HepG2 (cell line): ENCODE measurements around the gene DELE1. TPM values are rescaled to one million over a fixed set of nuclear protein-coding genes. Genes with fewer than 3 reads are reported as not detected.
A peak's percentile ranks its signal among the peaks of the same experiment; 100 is the strongest.

ENCODE experiments used
- ATAC-seq: fragments of 200-7000 bp; cut with Tn5 transposase; 3 replicates; pipeline ENCODE4 v1.9.1; 2020; ENCODE audit warnings: mild to moderate bottlenecking, moderate library complexity
- BruUV-seq: library from RNA; stranded (reverse); fragments of 400-500 nt; replicated peaks from 2 replicates; lab custom pipeline; 2021; lab: Mats Ljungman, UMichigan
- CTCF ChIA-PET: fragments of 300-600 bp; formaldehyde crosslinking; extraction: SDS; loops from one replicate; lab custom pipeline; 2021; ENCODE audit warnings: low total read pairs, inconsistent platforms, low intra/inter-chr PET ratio; lab: Yijun Ruan, JAX
- POLR2A ChIA-PET: fragments of 350-600 bp; sonication (Branson Sonifier 250); formaldehyde crosslinking; loops from one replicate; lab custom pipeline; 2020; ENCODE audit warnings: antibody characterized with exemption, inconsistent platforms; lab: Yijun Ruan, JAX
- DNase-seq: peaks from one replicate; pipeline ENCODE4 v3.0.0-alpha.2; 2015; ENCODE audit warnings: low spot score
- FAIRE-seq: peaks from 3 replicates; lab custom pipeline; 2011; peaks lifted over from hg19 to GRCh38; lab: Jason Lieb, UNC
- H2AFZ ChIP-seq: one replicate; pipeline ENCODE4 v1.6.1; 2011; ENCODE audit warnings: low read length, inconsistent platforms
- H3K27ac ChIP-seq: fragments of 300-600 bp; 3 replicates; pipeline ENCODE4 v1.8.0; 2011; ENCODE audit warnings: mixed run types, mild to moderate bottlenecking, mixed read lengths, low read length, inconsistent platforms; ENCODE audit not compliant: insufficient read depth; ENCODE audit errors: extremely low read length
- H3K27me3 ChIP-seq, 2 experiments: fragments of 200-600 bp in 1 of 2; 2 replicates in 1 of 2; 3 replicates in 1 of 2; pipeline versions ENCODE4 v1.6.0 to v1.8.0; 2011; ENCODE audit warnings: low read length in 2 of 2, mild to moderate bottlenecking in 2 of 2, moderate library complexity in 2 of 2, inconsistent platforms in 1 of 2; ENCODE audit not compliant: insufficient read depth in 2 of 2, control insufficient read depth in 1 of 2
- H3K36me3 ChIP-seq, 2 experiments: fragments of 200-600 bp in 1 of 2; replicated peaks in 1 of 2; 2 replicates in 1 of 2; 3 replicates in 1 of 2; pipeline versions ENCODE4 v1.5.1 to v1.8.0; 2011; ENCODE audit warnings: low read length in 2 of 2, inconsistent platforms in 1 of 2; ENCODE audit not compliant: insufficient read depth in 2 of 2, control insufficient read depth in 1 of 2
- H3K4me1 ChIP-seq: 2 replicates; pipeline ENCODE4 v1.5.1; 2012; ENCODE audit warnings: low read length, inconsistent platforms; ENCODE audit not compliant: insufficient read depth
- H3K4me2 ChIP-seq: 2 replicates; pipeline ENCODE4 v1.6.0; 2011; ENCODE audit warnings: low read depth, low read length, inconsistent platforms
- H3K4me3 ChIP-seq, 3 experiments: fragments of 200-600 bp in 1 of 3; sonication (generic), shearing (Covaris generic) in 1 of 3; replicated peaks in 1 of 3; 2 replicates each; pipeline ENCODE4 v1.5.1; 2011 to 2016; ENCODE audit warnings: low read length in 3 of 3, inconsistent platforms in 2 of 3, low read depth in 2 of 3, mild to moderate bottlenecking in 2 of 3, control low read depth in 1 of 3, mixed read lengths in 1 of 3; ENCODE audit not compliant: insufficient read depth in 1 of 3
- H3K79me2 ChIP-seq: one replicate; pipeline ENCODE4 v1.6.1; 2011; ENCODE audit warnings: low read length, inconsistent platforms; ENCODE audit not compliant: insufficient read depth
- H3K9ac ChIP-seq: 2 replicates; pipeline ENCODE4 v1.6.0; 2011; ENCODE audit warnings: mild to moderate bottlenecking, low read depth, low read length, inconsistent platforms; ENCODE audit not compliant: insufficient read depth
- H3K9me3 ChIP-seq: 2 replicates; pipeline ENCODE4 v1.5.1; 2012; ENCODE audit warnings: mild to moderate bottlenecking, low read length
- H4K20me1 ChIP-seq: 2 replicates; pipeline ENCODE4 v1.6.0; 2011; ENCODE audit warnings: inconsistent platforms, mild to moderate bottlenecking, low read length, moderate library complexity; ENCODE audit not compliant: insufficient read depth
- ARNT2 ChIP-seq: sonication (generic); formaldehyde crosslinking; IDR thresholded peaks from 2 replicates; pipeline ENCODE4 v1.8.0; 2022; ENCODE audit warnings: mild to moderate bottlenecking, low read depth, missing genetic modification reagents, moderate library complexity
- CTCF ChIP-seq: sonication (generic); formaldehyde crosslinking; IDR thresholded peaks from 2 replicates; pipeline ENCODE4 v1.5.0; 2020; ENCODE audit warnings: mild to moderate bottlenecking, missing genetic modification reagents, moderate library complexity
- EZH2 ChIP-seq: conservative IDR thresholded peaks from 2 replicates; pipeline ENCODE4 v1.6.1; 2012; ENCODE audit warnings: mild to moderate bottlenecking, low read depth, low read length, moderate library complexity
- HNRNPLL ChIP-seq: fragments of 200-400 bp; formaldehyde crosslinking; IDR thresholded peaks from 2 replicates; pipeline ENCODE4 v1.6.1; 2017; ENCODE audit warnings: mild to moderate bottlenecking, low read depth, low read length; ENCODE audit not compliant: poor library complexity, severe bottlenecking
- SRSF1 ChIP-seq: fragments of 200-400 bp; formaldehyde crosslinking; optimal IDR thresholded peaks from 2 replicates; pipeline ENCODE3; 2017; ENCODE audit warnings: mild to moderate bottlenecking, low read depth, low read length, moderate library complexity
- ZNF549 ChIP-seq: sonication (generic); formaldehyde crosslinking; IDR thresholded peaks from 2 replicates; pipeline ENCODE4 v1.5.0; 2020; ENCODE audit warnings: missing genetic modification reagents
- WGBS: methylation state at CpG from one replicate; pipeline ENCODE4 v1.1.6; 2017; ENCODE audit warnings: low lambda C conversion rate; 5-methylcytosine and 5-hydroxymethylcytosine counted together
- in situ Hi-C: cut with HindIII; loops from 2 replicates; pipeline ENCODE4 v1.10.0; 2017; ENCODE audit warnings: low pct_unique_long_range_greater_than_20kb; ENCODE audit not compliant: extremely low pct_ligation_motif_present
- intact Hi-C: fragments of 100-400 bp; cut with micrococcal nuclease; formaldehyde crosslinking; loops from one replicate; pipeline ENCODE4 v1.10.0; 2022; ENCODE audit not compliant: unreplicated experiment
- polyA plus RNA-seq, 8 experiments: library from polyadenylated mRNA; depleted of rRNA in 3 of 8; stranded (reverse) in 7 of 8; unstranded in 1 of 8; fragments of >200 nt; fragmentation: Illumina TruSeq in 4 of 8; extraction: Trizol in 4 of 8; gene quantifications; 2 replicates each; pipeline versions ENCODE4 v1.2.1 to v1.2.3, GENCODE V29; 2011 to 2016; ENCODE audit warnings: low read depth in 4 of 8, missing spikeins in 1 of 8, mixed read lengths in 1 of 8; ENCODE audit not compliant: insufficient read depth in 1 of 8
- total RNA-seq, 5 experiments: library from RNA; depleted of rRNA; stranded (reverse); fragments of >200 nt; fragmentation: Illumina TruSeq; extraction: Trizol; gene quantifications; 2 replicates each; pipeline ENCODE4 v1.2.3, GENCODE V29; 2016; ENCODE audit warnings: low read depth in 1 of 5
- TF ChIP-seq, protein P1 (sequence below): sonication (generic); formaldehyde crosslinking; IDR thresholded peaks from 2 replicates; pipeline ENCODE4 v1.4.0; 2020; ENCODE audit warnings: missing genetic modification reagents
- TF ChIP-seq, protein P2 (sequence below): sonication (generic); formaldehyde crosslinking; IDR thresholded peaks from 2 replicates; pipeline ENCODE4 v1.4.0; 2020; ENCODE audit warnings: mild to moderate bottlenecking, missing genetic modification reagents
- TF ChIP-seq, protein P3 (sequence below): IDR thresholded peaks from 2 replicates; pipeline ENCODE4 v1.6.1; 2012; ENCODE audit warnings: inconsistent platforms
- TF ChIP-seq, protein P4 (sequence below): sonication (generic); formaldehyde crosslinking; IDR thresholded peaks from 2 replicates; pipeline ENCODE4 v1.5.0; 2020; ENCODE audit warnings: mild to moderate bottlenecking, missing genetic modification reagents

Gene DELE1
- total and polyA plus RNA-seq, 2 of the 13 experiments (the other 11 are each of a cell fraction or from before 2014, with no cell fraction given) = 57.5 to 90.3 TPM

DNA sequence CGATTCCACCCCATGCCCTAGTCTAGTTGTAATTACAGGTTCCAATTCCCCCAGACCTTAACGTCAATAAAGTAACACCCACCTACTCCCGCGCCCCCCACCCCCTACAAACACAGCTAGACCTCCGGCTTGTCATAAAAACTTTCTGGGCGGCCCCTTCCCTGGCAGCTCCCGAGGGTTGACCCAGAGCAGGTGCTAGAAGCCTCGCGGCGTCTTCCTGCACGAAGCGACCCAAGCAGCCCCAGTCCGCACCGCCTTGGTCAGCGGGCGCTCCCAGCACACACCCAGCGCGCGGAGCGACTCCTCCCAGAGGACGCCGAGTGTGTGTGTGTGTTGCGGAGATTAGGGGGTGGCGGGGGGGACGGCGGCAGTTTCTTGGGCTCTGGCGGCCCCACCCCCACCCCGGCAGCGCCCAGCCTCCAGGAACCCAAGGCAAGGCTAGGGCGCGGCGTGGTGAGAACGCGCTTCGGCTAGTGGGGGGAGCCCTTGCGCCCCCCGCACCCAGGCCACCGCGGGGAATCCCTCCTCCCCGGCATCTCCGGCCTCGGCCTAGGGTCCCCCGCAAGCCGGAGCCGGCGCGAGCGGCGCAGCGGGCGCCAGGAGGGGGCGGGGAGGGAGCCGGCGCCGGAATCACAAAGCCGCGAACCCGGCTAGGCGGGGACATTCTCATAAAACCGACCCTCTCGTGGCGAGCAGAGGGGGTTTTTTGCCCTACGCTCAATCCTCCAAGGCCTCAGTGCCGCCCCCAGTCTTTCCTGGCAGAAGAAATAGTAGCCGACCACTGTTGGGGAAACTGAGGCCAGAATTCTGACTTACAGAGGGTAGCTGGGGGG, 47.7 kb upstream of the DELE1 start:
- H3K4me1 ChIP-seq = peaks cover 52% of the 10 kb centered on the region
- in situ Hi-C loops (loop anchor here (5.0 kb wide), 1 partner anchor 174 kb away; no protein-coding TSS in a partner anchor), intact Hi-C loops (loop anchor here (5.0 kb wide), 2 partner anchors 49 to 64 kb away; no protein-coding TSS in a partner anchor)
- 2% methylated on average over 8 of the region's 65 CpGs for WGBS
- H3K4me3 ChIP-seq = peak overlapping the region; percentile 30 to 73 (median 44); a peak in 5 of 6 replicates
- no peak for ATAC-seq
- no peak overlapping the region for H3K27ac ChIP-seq
- H3K9ac ChIP-seq = no peak overlapping the region
- H3K9me3 ChIP-seq = no peaks in the 10 kb centered on the region
- H3K27me3 ChIP-seq = peaks cover 14 to 51% of the 10 kb centered on the region in 2 experiments
- BruUV-seq = no TSS peak
- CTCF ChIA-PET = no interaction called here
- no peaks in the 10 kb centered on the region for H3K36me3 ChIP-seq
- no peak overlapping the region for H2AFZ ChIP-seq
- H3K4me2 ChIP-seq = peak overlapping the region; percentile 80
- no peak for DNase-seq
- no peaks in the 10 kb centered on the region for H4K20me1 ChIP-seq
- TF ChIP-seq, protein P1, sequence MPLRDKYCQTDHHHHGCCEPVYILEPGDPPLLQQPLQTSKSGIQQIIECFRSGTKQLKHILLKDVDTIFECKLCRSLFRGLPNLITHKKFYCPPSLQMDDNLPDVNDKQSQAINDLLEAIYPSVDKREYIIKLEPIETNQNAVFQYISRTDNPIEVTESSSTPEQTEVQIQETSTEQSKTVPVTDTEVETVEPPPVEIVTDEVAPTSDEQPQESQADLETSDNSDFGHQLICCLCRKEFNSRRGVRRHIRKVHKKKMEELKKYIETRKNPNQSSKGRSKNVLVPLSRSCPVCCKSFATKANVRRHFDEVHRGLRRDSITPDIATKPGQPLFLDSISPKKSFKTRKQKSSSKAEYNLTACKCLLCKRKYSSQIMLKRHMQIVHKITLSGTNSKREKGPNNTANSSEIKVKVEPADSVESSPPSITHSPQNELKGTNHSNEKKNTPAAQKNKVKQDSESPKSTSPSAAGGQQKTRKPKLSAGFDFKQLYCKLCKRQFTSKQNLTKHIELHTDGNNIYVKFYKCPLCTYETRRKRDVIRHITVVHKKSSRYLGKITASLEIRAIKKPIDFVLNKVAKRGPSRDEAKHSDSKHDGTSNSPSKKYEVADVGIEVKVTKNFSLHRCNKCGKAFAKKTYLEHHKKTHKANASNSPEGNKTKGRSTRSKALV (CRISPR knock-in tag) = peak; percentile 42; the same call in 1 of the 2 replicates
- TF ChIP-seq ARNT2 = 0 out of 2 replicates have a peak, but pooled peaks have one; percentile 7
- TF ChIP-seq CTCF (CRISPR knock-in tag) = 0 out of 2 replicates have a peak, but pooled peaks have one; percentile 4
- TF ChIP-seq ZNF549 (CRISPR knock-in tag) = no peak
- TF ChIP-seq, protein P2, sequence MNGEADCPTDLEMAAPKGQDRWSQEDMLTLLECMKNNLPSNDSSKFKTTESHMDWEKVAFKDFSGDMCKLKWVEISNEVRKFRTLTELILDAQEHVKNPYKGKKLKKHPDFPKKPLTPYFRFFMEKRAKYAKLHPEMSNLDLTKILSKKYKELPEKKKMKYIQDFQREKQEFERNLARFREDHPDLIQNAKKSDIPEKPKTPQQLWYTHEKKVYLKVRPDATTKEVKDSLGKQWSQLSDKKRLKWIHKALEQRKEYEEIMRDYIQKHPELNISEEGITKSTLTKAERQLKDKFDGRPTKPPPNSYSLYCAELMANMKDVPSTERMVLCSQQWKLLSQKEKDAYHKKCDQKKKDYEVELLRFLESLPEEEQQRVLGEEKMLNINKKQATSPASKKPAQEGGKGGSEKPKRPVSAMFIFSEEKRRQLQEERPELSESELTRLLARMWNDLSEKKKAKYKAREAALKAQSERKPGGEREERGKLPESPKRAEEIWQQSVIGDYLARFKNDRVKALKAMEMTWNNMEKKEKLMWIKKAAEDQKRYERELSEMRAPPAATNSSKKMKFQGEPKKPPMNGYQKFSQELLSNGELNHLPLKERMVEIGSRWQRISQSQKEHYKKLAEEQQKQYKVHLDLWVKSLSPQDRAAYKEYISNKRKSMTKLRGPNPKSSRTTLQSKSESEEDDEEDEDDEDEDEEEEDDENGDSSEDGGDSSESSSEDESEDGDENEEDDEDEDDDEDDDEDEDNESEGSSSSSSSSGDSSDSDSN (CRISPR knock-in tag) = peak; percentile 39; the same call in 1 of the 2 replicates
- TF ChIP-seq HNRNPLL = peak; percentile 70
- TF ChIP-seq EZH2 = peak; percentile 20; the same call in 1 of the 2 replicates
- TF ChIP-seq, protein P3, sequence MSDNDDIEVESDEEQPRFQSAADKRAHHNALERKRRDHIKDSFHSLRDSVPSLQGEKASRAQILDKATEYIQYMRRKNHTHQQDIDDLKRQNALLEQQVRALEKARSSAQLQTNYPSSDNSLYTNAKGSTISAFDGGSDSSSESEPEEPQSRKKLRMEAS = 0 out of 2 replicates have a peak, but pooled peaks have one; percentile 8
- TF ChIP-seq, protein P4, sequence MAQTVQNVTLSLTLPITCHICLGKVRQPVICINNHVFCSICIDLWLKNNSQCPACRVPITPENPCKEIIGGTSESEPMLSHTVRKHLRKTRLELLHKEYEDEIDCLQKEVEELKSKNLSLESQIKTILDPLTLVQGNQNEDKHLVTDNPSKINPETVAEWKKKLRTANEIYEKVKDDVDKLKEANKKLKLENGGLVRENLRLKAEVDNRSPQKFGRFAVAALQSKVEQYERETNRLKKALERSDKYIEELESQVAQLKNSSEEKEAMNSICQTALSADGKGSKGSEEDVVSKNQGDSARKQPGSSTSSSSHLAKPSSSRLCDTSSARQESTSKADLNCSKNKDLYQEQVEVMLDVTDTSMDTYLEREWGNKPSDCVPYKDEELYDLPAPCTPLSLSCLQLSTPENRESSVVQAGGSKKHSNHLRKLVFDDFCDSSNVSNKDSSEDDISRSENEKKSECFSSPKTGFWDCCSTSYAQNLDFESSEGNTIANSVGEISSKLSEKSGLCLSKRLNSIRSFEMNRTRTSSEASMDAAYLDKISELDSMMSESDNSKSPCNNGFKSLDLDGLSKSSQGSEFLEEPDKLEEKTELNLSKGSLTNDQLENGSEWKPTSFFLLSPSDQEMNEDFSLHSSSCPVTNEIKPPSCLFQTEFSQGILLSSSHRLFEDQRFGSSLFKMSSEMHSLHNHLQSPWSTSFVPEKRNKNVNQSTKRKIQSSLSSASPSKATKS (CRISPR knock-in tag) = no peak
- TF ChIP-seq SRSF1 = peak; percentile 46
- POLR2A ChIA-PET = no interaction called here
- no peaks in the 10 kb centered on the region for H3K79me2 ChIP-seq
- FAIRE-seq = no peak
